HG03354 (cell line): ENCODE measurements around the gene GLI3.

ENCODE experiments used
- ATAC-seq: cut with Tn5 transposase; IDR thresholded peaks from one replicate; pipeline ENCODE4 v1.9.1; 2021; ENCODE audit warnings: mild to moderate bottlenecking; ENCODE audit not compliant: unreplicated experiment, poor library complexity, severe bottlenecking

GLI3 gene

GRCh38 chr7:42117201-42117600 lies 119.8 kb downstream of the GLI3 start:
- no peak for ATAC-seq

GRCh38 chr7:42115795-42116194 lies 121.2 kb downstream of the GLI3 start:
- ATAC-seq, result no peak

GRCh38 chr7:42110333-42110732 lies 126.7 kb downstream of the GLI3 start:
- ATAC-seq, result no peak

GRCh38 chr7:42108803-42109528 lies 128.0 kb downstream of the GLI3 start:
- no peak for ATAC-seq

GRCh38 chr7:42107484-42108240 lies 129.3 kb downstream of the GLI3 start:
- ATAC-seq, result no peak

DNA sequence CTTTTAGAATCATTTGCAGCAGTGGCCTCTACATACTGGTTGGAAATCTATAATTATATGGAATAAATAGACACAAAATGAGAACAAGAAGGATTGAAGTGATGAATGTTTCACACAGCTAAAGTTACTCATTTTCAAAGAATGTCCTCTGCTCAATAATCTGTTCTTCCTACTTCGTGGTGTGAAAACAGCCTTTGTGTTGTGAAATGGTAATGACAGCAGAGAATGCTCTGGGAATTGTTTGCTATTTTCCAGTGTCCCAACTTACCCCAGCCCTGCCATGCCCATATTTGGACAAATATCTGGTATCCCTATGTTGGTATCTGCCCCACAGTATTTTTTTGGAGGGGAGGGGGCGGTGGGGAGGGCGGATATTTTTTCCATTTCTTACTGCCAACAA lies 130.4 kb downstream of the GLI3 start:
- no peak for ATAC-seq

DNA sequence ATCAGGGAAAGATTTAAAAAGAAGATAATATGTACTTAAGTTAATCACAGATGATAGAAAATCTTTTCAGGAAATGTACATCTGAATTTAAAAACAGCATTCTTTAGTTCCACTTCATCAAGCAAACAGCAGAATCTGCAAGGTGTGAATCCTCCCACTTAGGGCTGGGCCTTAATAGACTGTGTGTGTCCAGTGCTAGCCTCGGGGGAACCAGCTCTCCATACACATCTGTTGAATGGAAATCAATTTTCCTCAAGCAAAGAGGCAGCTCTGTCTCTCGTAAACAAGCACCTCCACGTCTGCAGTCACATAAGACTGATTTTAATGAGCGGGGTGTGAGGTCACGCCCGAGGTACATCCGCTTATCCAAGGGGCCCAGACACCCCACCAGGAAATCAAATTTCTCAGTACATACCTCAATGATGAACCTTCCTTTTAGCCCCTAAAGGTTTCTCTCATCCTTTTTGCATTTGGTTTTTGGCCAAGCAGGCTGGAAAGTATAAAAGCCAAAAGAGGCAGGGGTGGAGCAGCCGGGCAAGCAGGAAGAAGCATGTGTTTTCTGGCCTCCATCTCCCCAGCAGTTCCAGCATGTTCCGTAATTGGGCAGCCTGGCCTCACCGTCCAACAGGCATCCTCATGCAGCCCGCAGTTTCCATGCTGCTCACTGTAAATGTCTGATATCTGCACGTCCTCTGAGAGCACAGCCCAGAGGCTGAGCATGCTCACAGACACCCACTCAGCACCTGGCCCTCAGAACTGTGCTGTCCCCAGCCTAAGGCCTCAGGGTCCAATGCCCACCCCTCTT lies 131.3 kb downstream of the GLI3 start:
- ATAC-seq, result no peak

GRCh38 chr7:42104694-42105093 lies 132.3 kb downstream of the GLI3 start:
- ATAC-seq, result no peak

DNA sequence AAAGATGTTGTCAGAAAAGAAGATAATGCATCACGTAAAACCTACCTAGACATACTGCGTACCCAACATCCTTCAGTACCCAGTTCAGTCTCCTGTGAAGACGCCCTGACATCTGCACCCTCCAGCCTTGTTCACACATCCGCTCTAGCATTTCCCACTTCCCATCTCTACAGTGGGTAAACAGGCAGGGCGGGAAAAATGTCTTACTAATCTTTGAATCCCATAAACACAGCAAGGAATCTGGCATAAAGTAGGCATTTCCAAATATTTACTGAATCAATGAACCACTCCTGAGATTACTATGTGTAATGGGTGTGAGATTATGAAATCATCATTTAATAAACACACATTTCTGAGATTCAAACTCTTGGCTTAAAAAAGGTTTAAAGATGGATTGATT lies 132.8 kb downstream of the GLI3 start:
- no peak for ATAC-seq

GRCh38 chr7:42103456-42103855 lies 133.6 kb downstream of the GLI3 start:
- no peak for ATAC-seq

DNA sequence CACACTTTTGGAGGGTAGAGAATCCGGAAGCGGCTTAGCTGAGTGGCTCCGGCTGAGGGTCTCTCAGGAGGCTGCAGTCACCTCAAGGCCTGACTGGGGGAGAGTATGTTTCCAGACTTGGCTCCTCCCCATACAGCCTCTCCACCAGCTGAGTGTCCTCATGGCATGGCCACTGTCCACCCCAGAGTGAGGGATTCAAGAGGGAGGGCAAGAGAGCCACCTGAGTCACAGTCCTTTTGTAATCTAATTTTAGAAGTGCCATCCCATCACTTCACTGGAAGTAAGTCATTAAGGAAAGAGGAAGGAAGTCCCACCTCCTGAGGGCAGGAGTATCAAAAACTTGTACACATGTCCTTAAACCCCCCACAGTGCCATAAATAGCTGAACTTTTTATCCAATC lies 134.0 kb downstream of the GLI3 start:
- no peak for ATAC-seq

GRCh38 chr7:42102301-42102700 lies 134.7 kb downstream of the GLI3 start:
- ATAC-seq, result no peak

DNA sequence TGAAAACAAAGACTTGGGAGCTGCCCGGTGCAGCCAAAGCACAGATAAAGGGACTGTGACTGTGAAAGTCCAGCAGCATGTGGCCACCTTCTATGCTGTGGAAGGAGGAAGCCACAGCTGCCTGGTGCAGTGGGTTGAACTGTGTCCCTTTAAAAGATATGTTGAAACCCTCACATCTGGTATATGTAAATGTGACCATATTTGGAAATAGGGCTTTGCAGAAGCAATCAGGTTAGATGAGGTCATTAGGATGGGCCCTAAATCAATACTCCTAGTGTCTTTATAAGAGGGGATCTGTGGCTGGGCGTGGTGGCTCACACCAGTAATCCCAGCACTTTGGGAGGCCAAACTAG lies 136.9 kb downstream of the GLI3 start:
- no peak for ATAC-seq

- no peak for ATAC-seq
These were observed 137.4 kb downstream of the GLI3 start for GRCh38 chr7:42099470-42100155.

GRCh38 chr7:42099066-42099465 lies 137.9 kb downstream of the GLI3 start:
- ATAC-seq, result no peak

GRCh38 chr7:42097752-42098151 lies 139.3 kb downstream of the GLI3 start:
- ATAC-seq, result no peak

- no peak for ATAC-seq
These were observed 140.1 kb downstream of the GLI3 start for GRCh38 chr7:42096681-42097561.

GRCh38 chr7:42096268-42096667 lies 140.7 kb downstream of the GLI3 start:
- ATAC-seq, result no peak

GRCh38 chr7:42095791-42096190 lies 141.2 kb downstream of the GLI3 start:
- ATAC-seq, result no peak
